A549 (cell line): Measurements from ENCODE around the gene ZNF654. TPM values are rescaled to one million over a fixed set of nuclear protein-coding genes. Genes with fewer than 3 reads are reported as not detected.

Experiments used
- polyA plus RNA-seq, 4 experiments: library from polyadenylated mRNA; depleted of rRNA in 3 of 4; stranded (reverse); fragments of >200 nt; fragmentation: RNase III in 1 of 4; extraction: RNeasy Plus Mini Kit Qiagen cat#74134 plus additional on column Dnase treatment in 1 of 4; gene quantifications; 2 replicates in 3 of 4; 3 replicates in 1 of 4; pipeline ENCODE4 v1.2.3, GENCODE V29; 2011 to 2017

The ZNF654 gene
- polyA plus RNA-seq, 2 of the 4 experiments (the other 2 are of a cell fraction) = 3.2 to 4.4 TPM

Other genes starting within 250 kb of the ZNF654 start
- gene CGGBP1, start 250 bp upstream of the ZNF654 start, polyA plus RNA-seq (2011; rRNA removed) = 136 and 141 TPM in 2 replicates
- gene CGGBP1, start 250 bp upstream of the ZNF654 start, polyA plus RNA-seq (2017; fragmentation: RNase III; extraction: RNeasy Plus Mini Kit Qiagen cat#74134 plus additional on column Dnase treatment) = 40.4 to 44.5 TPM (median 43.8 TPM) in 3 replicates
- 20.6 and 25.0 TPM in 2 replicates for gene C3orf38, start 90.7 kb downstream of the ZNF654 start, polyA plus RNA-seq (2011; rRNA removed)
- gene C3orf38, start 90.7 kb downstream of the ZNF654 start, polyA plus RNA-seq (2017; fragmentation: RNase III; extraction: RNeasy Plus Mini Kit Qiagen cat#74134 plus additional on column Dnase treatment) = 16.9 to 18.5 TPM (median 18.2 TPM) in 3 replicates